Trophoblast cell (in vitro differentiated cells and primary cell): ENCODE data around the gene SETD6. TPM values are rescaled to one million over a fixed set of nuclear protein-coding genes. Genes with fewer than 3 reads are reported as not detected.

Source experiments
- DNase-seq, 2 donors: peaks; one replicate each; pipeline ENCODE4 v3.0.0-alpha.2; 2016
- H2AFZ ChIP-seq: 2 replicates; pipeline ENCODE4 v1.6.1; 2013; ENCODE audit warnings: low read length, moderate library complexity, mild to moderate bottlenecking; ENCODE audit not compliant: insufficient read depth, poor library complexity
- H2AK5ac ChIP-seq: 2 replicates; pipeline ENCODE4 v1.6.1; 2013; ENCODE audit warnings: mild to moderate bottlenecking, low read length
- H2BK120ac ChIP-seq: 2 replicates; pipeline ENCODE4 v1.6.1; 2013; ENCODE audit warnings: low read length, mild to moderate bottlenecking, moderate library complexity; ENCODE audit not compliant: insufficient read depth, poor library complexity
- H2BK12ac ChIP-seq: 2 replicates; pipeline ENCODE4 v1.6.1; 2013; ENCODE audit warnings: mild to moderate bottlenecking, low read length, moderate library complexity
- H2BK5ac ChIP-seq: 2 replicates; pipeline ENCODE4 v1.6.1; 2013; ENCODE audit warnings: low read length, low read depth, moderate library complexity, mild to moderate bottlenecking; ENCODE audit not compliant: poor library complexity
- H3K14ac ChIP-seq: 2 replicates; pipeline ENCODE4 v1.6.1; 2013; ENCODE audit warnings: mild to moderate bottlenecking, low read length
- H3K18ac ChIP-seq: 2 replicates; pipeline ENCODE4 v1.6.1; 2013; ENCODE audit warnings: mild to moderate bottlenecking, low read length
- H3K23ac ChIP-seq: 2 replicates; pipeline ENCODE4 v1.6.1; 2013; ENCODE audit warnings: low read length
- H3K27ac ChIP-seq: 2 replicates; pipeline ENCODE4 v1.5.1; 2013; ENCODE audit warnings: low read depth, mild to moderate bottlenecking, inconsistent platforms, low read length, moderate library complexity
- H3K27me3 ChIP-seq: 2 replicates; pipeline ENCODE4 v1.6.1; 2013; ENCODE audit warnings: inconsistent platforms, mild to moderate bottlenecking, low read length, moderate library complexity; ENCODE audit not compliant: insufficient read depth
- H3K36me3 ChIP-seq, 2 experiments: 1 replicate in 1 of 2; 2 replicates in 1 of 2; pipeline ENCODE4 v1.6.1; 2013; ENCODE audit warnings: low read length in 2 of 2, mild to moderate bottlenecking in 2 of 2, moderate library complexity in 1 of 2; ENCODE audit not compliant: insufficient read depth in 2 of 2, control insufficient read depth in 1 of 2
- H3K4ac ChIP-seq: 2 replicates; pipeline ENCODE4 v1.6.1; 2013; ENCODE audit warnings: low read depth, mild to moderate bottlenecking, low read length, moderate library complexity
- H3K4me1 ChIP-seq, 2 experiments: 1 replicate in 1 of 2; 2 replicates in 1 of 2; pipeline ENCODE4 v1.6.1; 2013; ENCODE audit warnings: low read length in 2 of 2, mild to moderate bottlenecking in 2 of 2, moderate library complexity in 1 of 2; ENCODE audit not compliant: insufficient read depth in 2 of 2, control insufficient read depth in 1 of 2
- H3K4me2 ChIP-seq: 2 replicates; pipeline ENCODE4 v1.6.1; 2013; ENCODE audit warnings: inconsistent platforms, mild to moderate bottlenecking, low read length, moderate library complexity
- H3K4me3 ChIP-seq: 2 replicates; pipeline ENCODE4 v1.5.1; 2013; ENCODE audit warnings: mild to moderate bottlenecking, low read depth, low read length, inconsistent platforms
- H3K79me1 ChIP-seq: one replicate; pipeline ENCODE4 v1.6.1; 2013; ENCODE audit warnings: low read length
- H3K79me2 ChIP-seq: 2 replicates; pipeline ENCODE4 v1.6.1; 2013; ENCODE audit warnings: low read length, mild to moderate bottlenecking; ENCODE audit not compliant: control insufficient read depth, insufficient read depth, poor library complexity
- H3K9ac ChIP-seq: 2 replicates; pipeline ENCODE4 v1.6.1; 2013; ENCODE audit warnings: mild to moderate bottlenecking, low read length
- H3K9me3 ChIP-seq: 2 replicates; pipeline ENCODE4 v1.6.1; 2013; ENCODE audit warnings: low read depth, mild to moderate bottlenecking, control low read depth, inconsistent platforms, low read length; ENCODE audit not compliant: insufficient read depth
- H4K12ac ChIP-seq: 2 replicates; pipeline ENCODE4 v1.6.1; 2013; ENCODE audit warnings: low read depth, mild to moderate bottlenecking, low read length, moderate library complexity
- H4K8ac ChIP-seq: 2 replicates; pipeline ENCODE4 v1.6.1; 2013; ENCODE audit warnings: low read depth, mild to moderate bottlenecking, low read length, moderate library complexity
- H4K91ac ChIP-seq: one replicate; pipeline ENCODE4 v1.6.1; 2013; ENCODE audit warnings: low read depth, mild to moderate bottlenecking, low read length, moderate library complexity
- WGBS: extraction: QIAGEN DNeasy Blood & Tissue Kit; methylation state at CpG from one replicate; pipeline ENCODE4 v1.1.7; 2013; ENCODE audit warnings: missing lambda C conversion rate; ENCODE audit not compliant: insufficient read length, insufficient coverage; ENCODE audit errors: extremely low coverage; 5-methylcytosine and 5-hydroxymethylcytosine counted together
- polyA plus RNA-seq: library from polyadenylated mRNA; stranded (reverse); fragments of 200-250 nt; gene quantifications from 2 replicates; pipeline ENCODE4 v1.2.3, GENCODE V29; 2013

The SETD6 gene, protein sequence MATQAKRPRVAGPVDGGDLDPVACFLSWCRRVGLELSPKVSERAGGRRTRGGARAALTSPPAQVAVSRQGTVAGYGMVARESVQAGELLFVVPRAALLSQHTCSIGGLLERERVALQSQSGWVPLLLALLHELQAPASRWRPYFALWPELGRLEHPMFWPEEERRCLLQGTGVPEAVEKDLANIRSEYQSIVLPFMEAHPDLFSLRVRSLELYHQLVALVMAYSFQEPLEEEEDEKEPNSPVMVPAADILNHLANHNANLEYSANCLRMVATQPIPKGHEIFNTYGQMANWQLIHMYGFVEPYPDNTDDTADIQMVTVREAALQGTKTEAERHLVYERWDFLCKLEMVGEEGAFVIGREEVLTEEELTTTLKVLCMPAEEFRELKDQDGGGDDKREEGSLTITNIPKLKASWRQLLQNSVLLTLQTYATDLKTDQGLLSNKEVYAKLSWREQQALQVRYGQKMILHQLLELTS
- polyA plus RNA-seq: 8.3 and 8.4 TPM in 2 replicates

DNA sequence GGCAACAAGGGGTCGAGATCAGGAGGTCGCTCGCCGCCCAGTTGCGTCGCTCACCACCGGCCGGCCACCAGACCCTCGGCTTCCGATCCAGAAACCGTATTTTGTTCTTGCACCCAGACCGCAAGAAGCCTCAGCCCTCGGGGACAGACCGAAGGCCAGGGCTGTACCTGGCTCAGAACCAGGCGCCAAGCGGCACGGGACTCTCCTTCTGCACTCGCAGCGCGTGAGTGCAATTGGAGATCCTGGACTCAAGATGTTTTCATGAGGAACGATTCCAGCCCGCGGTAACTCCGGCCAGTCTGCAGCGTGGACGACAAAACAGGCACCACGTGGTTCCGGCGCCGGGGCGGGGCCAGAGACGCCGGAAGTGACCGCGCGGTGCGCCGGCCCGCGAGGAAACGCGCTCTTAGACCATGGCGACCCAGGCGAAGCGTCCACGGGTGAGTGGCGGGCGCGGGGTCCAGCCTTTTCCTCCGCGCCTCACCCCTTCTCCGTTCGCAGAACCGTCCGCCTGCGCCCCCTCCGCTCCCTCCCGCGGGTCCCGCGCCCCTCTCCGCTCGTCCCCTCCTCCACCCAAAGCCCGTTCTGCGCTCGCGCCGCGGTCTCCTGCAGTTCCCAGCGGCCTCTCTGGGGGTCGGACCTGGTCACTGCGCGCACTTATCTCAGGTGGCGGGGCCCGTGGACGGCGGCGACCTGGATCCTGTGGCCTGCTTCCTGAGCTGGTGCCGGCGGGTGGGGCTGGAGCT, at the start of gene SETD6:
TSS of gene SETD6 (plus strand) at position 393 of the 746 bp plus-strand sequence. CDS start at position 414, 21 bp downstream.
- H3K4me1 ChIP-seq: peaks cover 5 to 12% of the 10 kb centered on the region in 2 experiments
- no peaks in the 10 kb centered on the region for H3K27me3 ChIP-seq
- no peak within 1 kb of the TSS for H3K23ac ChIP-seq
- H3K14ac ChIP-seq: peak within 1 kb of the TSS; percentile 61
- H4K91ac ChIP-seq: peak within 1 kb of the TSS; percentile 66
- H3K9ac ChIP-seq: peak within 1 kb of the TSS; percentile 82
- peak within 1 kb of the TSS; percentile 88 for H4K8ac ChIP-seq
- H3K4me2 ChIP-seq: peak within 1 kb of the TSS; percentile 90
- H3K4ac ChIP-seq: peak within 1 kb of the TSS; percentile 49
- H3K79me1 ChIP-seq: peaks cover 7% of the 10 kb centered on the region
- H2AFZ ChIP-seq: peak within 1 kb of the TSS; percentile 91
- H2AK5ac ChIP-seq: peak within 1 kb of the TSS; percentile 44
- no CpG with 5 or more reads among the region's 80 CpGs for WGBS
- peak within 1 kb of the TSS; percentile 70 for H2BK120ac ChIP-seq
- H3K9me3 ChIP-seq: no peaks in the 10 kb centered on the region
- peak; percentile 86 to 91 for DNase-seq
- peak within 1 kb of the TSS; percentile 94 for H3K4me3 ChIP-seq
- peaks cover 16 to 38% of the 10 kb centered on the region in 2 experiments for H3K36me3 ChIP-seq
- peaks cover 7% of the 10 kb centered on the region for H3K79me2 ChIP-seq
- no peak within 1 kb of the TSS for H2BK12ac ChIP-seq
- H3K27ac ChIP-seq: peak within 1 kb of the TSS; percentile 48
- peak within 1 kb of the TSS; percentile 93 for H4K12ac ChIP-seq
- peak within 1 kb of the TSS; percentile 77 for H2BK5ac ChIP-seq
- peak within 1 kb of the TSS; percentile 60 for H3K18ac ChIP-seq

- Histone ChIP-seq H4K91ac (no peak overlapping the region), H3K79me2 (no peaks in the 10 kb centered on the region), H2BK5ac (no peak overlapping the region), H3K23ac (no peak overlapping the region), H3K18ac (no peak overlapping the region), H3K4me1 (no peaks in the 10 kb centered on the region), H2BK120ac (no peak overlapping the region), H2AK5ac (no peak overlapping the region), H3K36me3 (no peaks in the 10 kb centered on the region), H2BK12ac (no peak overlapping the region), H3K9ac (no peak overlapping the region), H3K9me3 (no peaks in the 10 kb centered on the region), H3K27me3 (peaks cover 47% of the 10 kb centered on the region), H3K4ac (no peak overlapping the region), H3K4me2 (no peak overlapping the region), H3K27ac (no peak overlapping the region), H3K14ac (no peak overlapping the region), H3K79me1 (no peaks in the 10 kb centered on the region), H4K12ac (no peak overlapping the region), H3K4me3 (no peak overlapping the region), H4K8ac (no peak overlapping the region), H2AFZ (no peak overlapping the region)
- DNase-seq: no peak
- no CpG with 5 or more reads among the region's 13 CpGs for WGBS
Observed at GRCh38 chr16:58465817-58466216, 49.5 kb upstream of the SETD6 start.

GRCh38 chr16:58466396-58466795, 48.9 kb upstream of the SETD6 start:
- Histone ChIP-seq H2AK5ac (no peak overlapping the region), H3K4me3 (no peak overlapping the region), H2BK120ac (no peak overlapping the region), H3K27me3 (peaks cover 47% of the 10 kb centered on the region), H3K79me1 (no peaks in the 10 kb centered on the region), H3K4me2 (no peak overlapping the region), H2BK12ac (no peak overlapping the region), H3K79me2 (no peaks in the 10 kb centered on the region), H3K9ac (no peak overlapping the region), H3K9me3 (no peaks in the 10 kb centered on the region), H3K18ac (no peak overlapping the region), H3K14ac (no peak overlapping the region), H4K8ac (no peak overlapping the region), H3K4me1 (no peaks in the 10 kb centered on the region), H4K91ac (no peak overlapping the region), H3K23ac (no peak overlapping the region), H2BK5ac (no peak overlapping the region), H3K36me3 (no peaks in the 10 kb centered on the region), H2AFZ (no peak overlapping the region), H3K4ac (no peak overlapping the region), H4K12ac (no peak overlapping the region), H3K27ac (no peak overlapping the region)
- no CpG with 5 or more reads among the region's 3 CpGs for WGBS
- DNase-seq: no peak

DNA sequence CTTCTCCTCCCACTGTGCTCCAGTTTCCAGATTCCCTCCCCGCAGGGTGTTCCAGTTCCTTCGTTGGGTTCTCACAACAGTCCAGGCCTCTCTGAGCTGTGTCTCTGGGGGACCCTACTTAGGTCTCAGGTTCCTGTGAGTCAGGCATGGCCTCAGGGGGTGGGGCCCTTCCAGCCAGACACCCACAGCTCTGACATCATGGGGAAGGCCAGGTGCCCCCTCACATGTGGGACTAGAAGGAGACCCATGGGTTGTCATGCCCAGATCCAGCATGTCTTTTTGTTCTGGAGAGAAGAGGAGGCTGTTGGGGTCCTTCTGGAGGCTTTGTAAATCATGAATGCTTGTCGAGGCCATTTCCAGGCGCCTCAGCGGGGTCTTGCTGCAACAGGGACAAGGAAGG, 47.4 kb upstream of the SETD6 start:
- no peak overlapping the region for H4K12ac ChIP-seq
- no CpG with 5 or more reads among the region's 5 CpGs for WGBS
- H3K23ac ChIP-seq: no peak overlapping the region
- no peak overlapping the region for H4K8ac ChIP-seq
- H3K18ac ChIP-seq: no peak overlapping the region
- no peak overlapping the region for H3K14ac ChIP-seq
- H3K4me3 ChIP-seq: no peak overlapping the region
- DNase-seq: no peak
- no peak overlapping the region for H4K91ac ChIP-seq
- H3K27me3 ChIP-seq: peaks cover 38% of the 10 kb centered on the region
- H3K4me1 ChIP-seq: no peaks in the 10 kb centered on the region
- H3K4ac ChIP-seq: no peak overlapping the region
- no peaks in the 10 kb centered on the region for H3K79me2 ChIP-seq
- no peak overlapping the region for H2BK5ac ChIP-seq
- no peaks in the 10 kb centered on the region for H3K9me3 ChIP-seq
- no peak overlapping the region for H2BK120ac ChIP-seq
- no peak overlapping the region for H2AFZ ChIP-seq
- H2BK12ac ChIP-seq: no peak overlapping the region
- H3K79me1 ChIP-seq: no peaks in the 10 kb centered on the region
- H3K27ac ChIP-seq: no peak overlapping the region
- H2AK5ac ChIP-seq: no peak overlapping the region
- H3K36me3 ChIP-seq: no peaks in the 10 kb centered on the region
- no peak overlapping the region for H3K4me2 ChIP-seq
- no peak overlapping the region for H3K9ac ChIP-seq
